ENCODE results near the gene FRMD3.
"Not testable (repeated sequence)": the region's sequence is repeated elsewhere in the genome, so short reads cannot be mapped to it uniquely, and the experiment has no call there.

FRMD3 gene

DNA sequence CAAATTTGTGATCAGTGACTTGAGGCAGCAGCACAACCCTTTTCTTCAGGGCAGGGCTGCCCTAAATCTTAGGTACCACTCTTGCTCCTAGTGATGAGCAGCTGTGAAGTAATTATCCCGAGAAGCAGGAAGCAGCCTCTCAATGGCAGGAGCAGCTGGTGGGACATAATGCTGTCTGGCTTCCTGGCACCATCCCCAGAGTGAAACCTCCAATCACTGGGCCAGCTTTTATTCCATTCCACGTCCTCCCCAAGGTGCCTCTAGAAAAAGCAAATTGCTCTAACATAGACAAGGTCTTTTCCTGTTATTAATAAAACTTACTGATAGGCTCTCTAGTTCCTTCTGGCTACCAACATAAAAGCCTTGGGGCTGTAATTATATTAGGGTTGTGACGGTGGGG, 154.0 kb downstream of the FRMD3 start:
- peak; percentile 91 for DNase-seq

DNA sequence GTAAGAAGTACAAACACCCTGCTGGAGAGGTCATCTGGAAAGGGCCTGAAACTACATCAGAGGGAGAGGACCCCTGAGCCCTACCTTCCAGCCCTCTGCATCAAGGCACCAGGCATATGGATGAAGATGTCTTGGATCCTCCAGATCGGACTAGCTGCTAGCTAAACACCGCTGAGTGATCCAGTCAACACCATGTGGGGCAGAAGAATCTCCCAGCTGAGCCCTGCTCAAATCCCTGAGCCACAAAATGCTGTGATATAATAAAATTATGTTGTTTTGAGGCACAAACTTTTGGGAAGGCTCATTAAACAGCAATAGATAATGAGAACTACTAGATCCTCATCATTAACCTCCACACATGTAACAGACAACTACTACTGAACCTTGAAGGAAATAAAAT, 155.2 kb downstream of the FRMD3 start:
- DNase-seq = no peak

DNA sequence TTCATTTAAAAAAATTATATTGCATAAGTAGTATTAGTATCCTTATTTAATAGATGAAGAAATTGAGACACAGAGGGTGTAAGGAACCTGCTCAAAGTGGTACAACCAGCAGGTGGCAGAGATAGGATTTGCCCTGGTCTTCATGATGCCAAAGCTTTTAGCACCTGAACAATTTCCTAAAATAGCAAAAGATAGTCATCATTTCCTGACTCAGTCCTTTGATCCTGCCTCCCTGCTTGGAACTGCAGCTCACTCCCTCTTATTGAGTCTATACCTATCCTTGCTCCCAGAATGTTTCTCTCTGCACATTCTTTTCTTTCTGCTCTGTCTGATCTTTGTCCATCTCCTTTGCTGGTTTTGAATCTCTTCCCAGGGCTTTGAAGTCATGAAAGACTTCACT, 155.8 kb downstream of the FRMD3 start:
- DNase-seq = no peak

DNA sequence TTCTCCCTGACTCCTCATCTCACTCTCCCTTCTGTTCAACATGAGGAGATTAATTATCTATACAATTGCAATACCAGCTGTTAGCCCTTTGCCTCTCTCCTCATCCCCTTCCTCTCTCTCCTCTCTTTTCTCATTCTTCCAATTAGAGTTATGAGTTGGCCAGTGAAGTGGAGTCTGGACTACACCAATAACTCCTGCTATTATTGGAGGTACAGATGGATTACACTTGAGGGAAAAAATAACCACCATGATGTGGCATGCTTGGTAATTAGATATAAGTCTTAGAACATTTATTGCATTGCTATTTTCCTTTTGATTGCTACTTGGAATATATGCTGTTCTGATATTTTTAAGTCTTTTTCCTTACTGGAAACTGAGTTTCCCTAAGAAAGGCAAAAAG, 159.2 kb downstream of the FRMD3 start:
- peak; percentile 12 for DNase-seq

DNA sequence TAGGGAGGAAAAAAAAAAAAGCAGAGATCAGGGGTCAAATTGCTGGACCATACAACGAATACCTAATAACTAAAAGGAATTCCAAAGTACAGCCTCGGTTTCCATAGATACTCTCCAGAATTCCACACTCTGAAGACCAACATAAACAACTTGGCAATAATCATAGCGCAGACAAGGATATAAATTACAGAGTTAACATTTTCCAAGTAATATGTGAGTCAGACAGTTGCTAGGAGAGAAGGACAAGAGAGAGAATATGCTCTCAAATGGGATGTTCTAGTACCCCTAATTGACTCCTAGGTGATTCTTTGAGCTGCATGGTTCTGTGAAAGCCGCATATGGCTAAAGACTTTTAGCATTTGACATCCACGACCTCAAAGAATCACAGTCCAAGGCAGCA, 165.2 kb downstream of the FRMD3 start:
- no peak for DNase-seq

DNA sequence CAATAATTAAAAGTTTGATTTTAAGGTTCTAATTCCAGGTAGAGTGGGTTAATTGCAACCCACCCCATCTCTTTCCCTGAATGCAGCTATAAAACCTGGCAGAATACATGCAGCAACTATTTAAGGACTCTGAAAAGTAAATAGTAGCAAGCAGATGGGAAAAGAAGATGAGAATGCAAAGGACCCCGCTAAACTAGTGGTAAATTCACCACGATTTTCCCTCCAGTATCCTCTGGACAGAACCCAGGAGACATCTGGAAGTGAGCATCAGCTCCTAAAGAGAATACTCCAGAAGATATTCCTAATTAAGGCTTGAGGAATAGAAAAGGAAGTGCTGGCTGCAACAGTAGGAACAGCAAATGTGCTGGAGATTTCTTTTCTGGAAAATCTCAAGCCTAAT, 170.9 kb downstream of the FRMD3 start:
- DNase-seq = no peak

DNA sequence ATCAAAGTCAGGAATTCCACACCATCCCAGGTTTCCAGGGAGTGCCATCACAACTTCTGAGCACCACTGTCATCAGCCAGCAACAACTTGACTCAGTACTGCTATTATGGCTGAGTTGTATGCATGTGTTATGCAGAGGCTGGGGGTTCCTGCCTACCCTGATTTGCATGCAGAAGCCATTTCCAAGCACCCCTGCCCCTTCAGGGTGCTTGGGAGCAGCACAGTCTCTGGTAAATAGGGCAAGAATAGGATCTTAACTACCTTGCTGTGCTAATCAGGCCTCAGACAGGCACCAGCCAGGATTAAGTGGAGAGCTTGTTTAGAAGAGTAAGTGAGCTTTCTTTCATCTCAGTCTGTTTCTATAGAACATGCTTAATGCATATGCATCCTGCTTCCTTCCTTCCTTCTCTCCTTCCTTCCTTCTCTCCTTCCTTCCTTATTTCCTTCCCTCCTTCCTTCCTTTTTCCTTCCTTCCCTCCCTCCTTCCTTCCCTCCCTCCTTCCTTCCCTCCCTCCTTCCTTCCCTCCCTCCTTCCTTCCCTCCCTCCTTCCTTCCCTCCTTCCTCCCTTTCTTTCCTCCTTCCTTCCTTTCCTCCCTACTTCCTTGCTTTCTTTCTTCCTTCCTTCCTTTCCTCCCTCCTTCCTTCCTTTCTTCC, 175.7 kb downstream of the FRMD3 start:
- no peak for DNase-seq

DNA sequence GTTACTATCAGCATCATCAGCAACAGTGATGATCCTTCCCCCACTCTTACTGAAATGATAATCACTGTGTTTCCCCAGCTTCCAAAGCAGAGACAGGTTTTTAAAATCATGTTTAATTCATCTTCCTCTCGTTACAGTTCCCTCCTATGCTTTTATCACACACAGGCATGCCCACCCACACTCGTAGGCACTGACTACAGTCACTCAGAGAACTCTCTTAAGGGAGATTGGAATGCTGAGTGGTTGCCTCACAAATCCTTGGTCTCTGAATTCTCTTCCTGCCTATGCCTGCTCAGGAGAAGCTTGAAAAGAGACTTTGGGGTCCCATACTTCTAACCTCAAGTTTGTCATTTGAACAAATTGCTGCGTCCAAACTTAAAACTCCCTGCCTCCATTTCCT, 179.2 kb downstream of the FRMD3 start:
- no peak for DNase-seq

DNA sequence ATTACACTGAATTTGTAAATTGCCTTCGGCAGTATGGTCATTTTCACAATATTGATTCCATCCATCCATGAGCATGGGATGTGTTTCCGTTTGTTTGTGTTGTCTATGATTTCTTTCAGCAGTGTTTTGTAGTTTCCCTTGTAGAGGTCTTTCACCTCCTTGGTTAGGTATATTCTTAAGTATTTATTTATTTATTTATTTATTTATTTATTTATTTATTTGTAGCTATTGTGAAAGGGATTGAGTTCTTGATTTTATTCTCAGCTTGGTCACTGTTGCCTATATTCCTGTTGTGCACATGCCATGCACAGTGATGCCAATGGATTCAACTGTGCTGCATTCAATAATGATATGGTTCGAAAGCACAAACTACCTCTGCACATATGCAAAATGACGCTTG, 179.7 kb downstream of the FRMD3 start:
- not testable (repeated sequence) for DNase-seq

DNA sequence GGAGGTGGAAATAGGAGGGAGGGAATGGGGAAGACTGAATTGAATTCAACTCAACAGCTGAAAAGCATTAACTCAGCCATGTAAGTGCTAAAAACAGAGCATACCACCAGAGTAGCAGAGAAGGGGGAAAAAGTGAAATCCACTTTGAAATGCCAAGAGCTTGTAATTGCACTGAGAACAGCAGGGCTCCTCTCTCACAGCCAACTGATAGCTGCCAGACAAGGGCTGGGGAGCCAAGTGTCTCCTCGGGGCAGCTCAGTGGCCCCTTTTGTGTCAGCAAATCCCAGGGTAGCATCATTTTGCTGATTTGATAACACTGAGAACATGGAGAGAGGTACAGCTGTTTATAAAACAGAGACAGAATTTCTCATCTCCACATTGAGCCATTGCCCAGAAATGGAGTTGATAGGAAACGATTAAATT, 182.5 kb downstream of the FRMD3 start:
- no peak for DNase-seq

DNA sequence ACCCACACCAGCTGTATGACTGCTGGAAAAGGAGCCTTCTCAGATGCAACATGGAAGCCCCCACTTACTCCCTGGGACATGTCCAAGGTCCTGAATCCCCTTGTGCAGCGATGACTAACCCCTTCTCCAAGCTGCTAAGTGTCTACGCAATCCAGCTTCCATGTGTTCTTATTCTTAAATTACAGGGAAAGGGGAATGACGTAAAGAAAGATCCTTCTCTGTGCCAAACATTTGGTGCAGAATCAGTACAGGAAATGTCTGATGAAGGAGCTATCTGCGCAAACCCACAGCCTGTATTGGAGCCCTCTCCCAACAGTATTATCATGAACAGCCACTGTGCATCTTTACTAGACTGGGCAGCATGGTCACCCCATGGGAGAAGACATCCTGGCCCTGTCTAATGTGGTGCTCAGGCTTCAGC, 183.2 kb downstream of the FRMD3 start:
- DNase-seq = no peak

DNA sequence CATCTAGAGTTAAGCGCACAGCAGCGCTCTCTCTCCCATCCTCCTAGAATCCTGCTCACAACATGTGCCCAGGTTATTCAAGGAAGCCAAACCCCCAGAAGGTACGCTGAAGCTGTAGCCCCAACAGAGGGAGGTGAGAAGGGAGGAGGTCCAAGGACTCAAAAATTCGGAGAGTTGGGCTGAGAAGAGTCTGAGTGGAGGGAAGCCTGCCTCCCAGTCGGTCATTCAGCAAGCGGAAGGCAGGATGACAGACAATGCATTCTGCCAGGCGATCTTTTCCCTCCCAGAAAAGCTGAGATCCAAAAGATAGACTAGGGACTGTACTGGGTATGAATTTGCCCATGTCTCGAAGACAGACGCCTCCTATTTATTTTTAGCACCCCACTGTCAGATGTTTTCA, 189.2 kb downstream of the FRMD3 start:
- DNase-seq = no peak

DNA sequence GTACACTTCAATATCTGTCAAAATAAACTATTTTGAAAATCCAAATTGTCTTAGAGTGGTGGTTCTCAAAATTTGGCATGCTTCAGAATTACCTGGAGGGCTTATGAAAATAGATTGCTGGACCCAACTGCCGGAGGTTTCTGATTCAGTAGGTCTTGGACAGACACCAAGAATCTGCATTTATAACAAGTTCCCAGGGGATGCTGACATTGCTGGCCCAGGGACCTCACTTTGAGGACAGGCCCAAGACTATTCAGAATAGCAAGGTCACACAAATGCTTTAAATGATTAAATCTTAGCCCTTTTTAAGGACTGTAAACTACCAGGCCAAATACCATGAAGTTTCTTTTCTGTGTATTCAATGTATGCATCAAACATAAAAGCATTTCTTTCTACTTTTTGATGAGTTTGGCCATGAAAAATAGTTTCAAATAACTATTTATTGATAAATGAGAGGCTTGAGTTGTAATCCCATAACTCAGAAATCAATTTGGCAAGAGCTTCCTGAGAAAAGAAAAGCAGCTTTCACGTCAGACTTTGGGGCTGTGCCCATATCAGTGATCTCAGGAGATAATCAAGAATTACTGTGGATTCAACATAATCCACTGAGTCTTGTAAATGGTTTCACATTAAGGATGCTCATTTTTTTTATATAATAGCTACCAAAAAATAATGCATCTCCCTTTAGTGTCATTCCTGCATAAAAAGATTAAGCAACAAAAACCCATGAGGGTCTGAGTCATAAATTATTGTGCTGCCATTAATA, 191.4 kb downstream of the FRMD3 start:
- peak; percentile 2 for DNase-seq

DNA sequence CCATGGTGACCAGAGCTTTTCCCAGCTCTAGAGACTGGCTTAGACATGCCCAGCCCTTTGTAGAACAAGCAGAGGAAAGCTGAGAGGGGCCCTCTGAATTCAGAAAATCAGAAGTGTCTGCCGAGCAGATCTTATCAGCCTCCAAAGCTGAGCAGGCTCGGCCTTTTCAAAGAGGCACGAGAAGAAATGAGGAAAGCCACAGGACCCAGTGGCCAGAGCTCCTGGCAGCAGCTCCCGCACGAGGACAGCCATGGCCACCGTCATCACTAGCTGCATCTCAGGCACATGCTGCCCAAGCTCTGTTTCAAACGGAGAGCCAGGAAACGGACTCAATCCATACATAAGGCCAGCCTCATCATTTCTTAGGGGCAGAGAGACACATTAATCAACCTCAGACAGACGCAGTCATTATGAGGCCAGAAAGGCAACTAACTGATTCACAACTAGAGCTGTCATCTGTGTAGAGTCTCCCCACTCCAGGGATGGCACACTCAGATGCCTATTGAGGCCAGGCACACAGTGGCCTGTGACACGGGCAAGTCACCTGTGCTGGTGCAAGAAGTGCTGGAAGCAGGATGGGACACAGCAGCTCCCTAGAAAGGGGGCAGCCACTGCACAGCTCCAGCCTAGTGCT, 194.7 kb downstream of the FRMD3 start:
- no peak for DNase-seq

DNA sequence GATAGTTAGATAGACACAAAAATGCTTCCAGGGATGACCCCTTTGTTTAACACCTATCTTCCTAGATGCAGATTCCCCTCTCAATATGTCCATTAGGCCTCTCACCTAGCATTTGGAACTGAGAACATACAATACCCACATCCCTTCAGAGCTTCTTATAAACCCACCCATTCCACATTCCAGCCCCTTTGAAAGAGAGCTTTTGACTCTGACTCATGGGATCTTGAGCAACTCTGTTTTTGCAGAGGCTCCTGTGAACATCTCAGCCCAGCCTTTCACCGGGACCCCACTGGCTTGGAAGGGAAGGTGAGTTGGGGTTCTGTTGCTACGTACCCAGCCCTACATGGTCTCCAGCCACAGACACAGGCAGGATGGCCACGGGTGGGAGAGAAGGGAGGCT, 195.5 kb downstream of the FRMD3 start:
- DNase-seq = no peak

DNA sequence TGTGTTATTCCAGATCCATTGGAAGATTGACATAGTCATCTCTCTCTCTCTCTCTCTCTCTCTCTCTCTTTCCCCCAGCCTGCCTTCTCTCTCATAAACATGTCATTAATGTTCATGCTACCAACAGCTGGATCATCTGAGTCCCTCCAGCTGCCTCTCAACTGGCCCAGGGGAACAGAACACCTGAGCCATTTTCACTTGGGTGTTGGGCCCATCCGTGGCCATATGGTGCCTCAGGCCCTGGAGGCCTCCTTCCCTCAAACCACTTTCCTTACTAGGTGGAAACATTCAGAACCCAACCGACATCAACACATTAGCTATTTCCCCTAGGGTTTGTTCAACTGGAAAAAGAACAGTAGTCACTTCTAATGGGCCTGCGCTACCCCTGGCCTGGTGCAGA, 196.2 kb downstream of the FRMD3 start:
- no peak for DNase-seq

DNA sequence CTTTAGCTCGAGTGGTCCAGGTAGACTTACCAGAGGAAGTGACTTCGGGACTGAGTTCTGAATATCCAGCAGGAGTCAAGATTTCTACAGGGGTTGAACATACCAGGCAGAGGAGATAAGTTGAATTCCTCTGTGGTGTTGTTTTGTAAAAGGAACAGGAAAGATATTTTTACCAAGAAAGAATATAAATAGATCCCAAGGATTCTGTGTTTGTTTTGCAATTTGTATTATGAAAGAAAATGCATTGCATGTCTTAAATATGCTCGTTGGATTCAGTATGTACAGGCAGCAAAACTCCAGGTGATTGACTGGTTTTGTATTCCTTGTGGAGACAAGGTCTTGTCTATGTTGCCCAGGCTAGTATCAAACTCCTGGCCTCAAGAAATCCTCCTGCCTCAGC, 197.8 kb downstream of the FRMD3 start:
- DNase-seq = no peak

DNA sequence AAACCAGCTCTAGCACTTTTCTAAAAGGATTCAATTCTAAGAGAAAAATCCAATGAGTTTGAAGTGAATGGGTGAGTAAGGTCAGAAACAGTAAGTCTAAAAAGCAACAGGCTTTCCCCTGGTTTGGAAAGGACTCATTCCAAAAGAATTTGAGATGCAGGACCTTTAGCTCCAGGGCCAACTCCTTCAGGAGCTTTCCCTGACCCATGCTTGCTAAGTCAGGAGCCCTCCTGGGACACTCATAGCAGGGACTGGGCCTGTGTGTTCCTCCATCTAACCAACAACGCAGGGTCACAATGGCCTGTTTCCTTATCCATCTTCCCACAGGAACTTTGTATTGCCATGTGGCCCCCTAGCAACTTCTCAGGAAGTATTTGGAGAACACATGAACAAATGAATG, 198.8 kb downstream of the FRMD3 start:
- DNase-seq = no peak

DNA sequence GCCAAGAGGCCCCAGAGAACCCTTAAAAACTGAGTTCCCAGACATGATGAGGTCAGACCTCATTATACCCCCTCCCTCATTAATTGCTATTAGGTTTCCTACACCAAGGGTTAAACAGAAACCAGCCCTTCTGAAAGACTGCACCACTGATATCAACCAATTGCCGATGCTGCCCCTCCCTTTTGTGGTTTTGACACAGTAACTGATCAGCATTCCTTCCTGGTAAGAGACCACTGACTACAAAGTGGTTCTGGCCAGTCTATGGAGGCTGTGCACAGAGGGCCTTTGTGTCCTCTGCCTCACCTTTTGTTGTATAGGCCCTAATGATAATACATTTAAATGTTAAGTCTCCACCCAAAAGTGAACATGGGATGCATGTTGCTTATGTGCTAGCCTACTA, 201.5 kb downstream of the FRMD3 start:
- DNase-seq = no peak

DNA sequence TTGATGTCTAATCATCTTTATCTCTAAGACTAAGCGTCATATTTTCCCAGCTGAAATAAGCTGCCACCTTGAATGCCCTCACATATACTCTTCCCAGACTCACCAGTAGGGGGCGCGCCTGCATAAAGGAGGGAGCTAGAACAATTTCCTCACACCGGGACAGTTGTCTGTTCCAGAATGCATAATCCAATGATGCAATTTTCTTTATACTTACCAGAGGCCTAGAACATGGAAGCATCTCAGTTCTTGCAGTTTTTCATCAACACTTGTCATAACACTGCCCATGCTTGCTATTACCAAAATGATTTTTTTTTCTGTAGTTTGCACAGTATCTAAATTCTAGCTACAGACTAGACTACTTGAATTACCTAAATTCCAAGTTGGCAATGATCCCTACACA, 203.9 kb downstream of the FRMD3 start:
- peak; percentile 61 for DNase-seq

DNA sequence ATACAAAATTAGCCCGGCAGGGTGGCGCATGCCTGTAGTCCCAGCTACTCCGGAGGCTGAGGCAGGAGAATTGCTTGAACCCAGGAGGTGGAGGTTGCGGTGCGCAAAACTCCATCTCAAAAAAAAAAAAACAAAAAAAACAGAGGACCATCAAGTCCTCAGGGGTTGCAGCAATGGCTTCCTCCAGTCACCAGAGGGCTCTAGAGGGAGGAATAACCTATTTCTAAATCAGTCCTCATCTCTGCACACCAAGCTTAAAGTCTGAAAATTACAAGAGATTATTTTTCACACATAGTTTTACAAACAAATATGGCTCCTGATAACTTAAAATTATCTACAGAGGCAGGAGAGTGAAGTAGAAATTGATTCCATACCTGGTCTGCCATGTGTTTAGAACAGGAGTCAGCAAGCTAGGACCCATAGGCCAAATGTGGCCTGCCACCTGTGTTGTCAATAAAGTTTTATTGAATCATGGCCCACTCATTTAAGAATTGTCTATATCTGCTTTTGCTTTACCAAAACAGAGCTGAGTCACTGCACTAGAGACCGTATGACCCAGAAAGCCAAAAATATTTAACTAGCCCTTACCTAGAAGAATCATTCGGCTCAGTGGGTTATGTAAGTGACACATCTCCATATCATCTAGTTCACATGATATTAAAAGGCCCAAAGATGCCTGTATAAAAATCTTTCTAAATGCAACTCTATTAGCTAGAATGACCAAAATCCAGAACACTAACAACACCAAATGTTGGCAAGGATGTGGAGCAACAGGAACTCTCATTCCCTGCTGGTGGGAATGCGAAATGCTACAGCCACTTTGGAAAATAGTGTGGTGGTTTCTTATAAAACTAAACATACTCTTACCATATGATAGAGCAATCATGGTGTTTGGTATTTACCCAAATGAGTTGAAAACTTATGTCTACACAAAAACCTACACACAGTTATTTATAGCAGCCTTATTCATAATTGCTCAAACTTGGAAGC, 207.7 kb downstream of the FRMD3 start:
- DNase-seq = no peak

DNA sequence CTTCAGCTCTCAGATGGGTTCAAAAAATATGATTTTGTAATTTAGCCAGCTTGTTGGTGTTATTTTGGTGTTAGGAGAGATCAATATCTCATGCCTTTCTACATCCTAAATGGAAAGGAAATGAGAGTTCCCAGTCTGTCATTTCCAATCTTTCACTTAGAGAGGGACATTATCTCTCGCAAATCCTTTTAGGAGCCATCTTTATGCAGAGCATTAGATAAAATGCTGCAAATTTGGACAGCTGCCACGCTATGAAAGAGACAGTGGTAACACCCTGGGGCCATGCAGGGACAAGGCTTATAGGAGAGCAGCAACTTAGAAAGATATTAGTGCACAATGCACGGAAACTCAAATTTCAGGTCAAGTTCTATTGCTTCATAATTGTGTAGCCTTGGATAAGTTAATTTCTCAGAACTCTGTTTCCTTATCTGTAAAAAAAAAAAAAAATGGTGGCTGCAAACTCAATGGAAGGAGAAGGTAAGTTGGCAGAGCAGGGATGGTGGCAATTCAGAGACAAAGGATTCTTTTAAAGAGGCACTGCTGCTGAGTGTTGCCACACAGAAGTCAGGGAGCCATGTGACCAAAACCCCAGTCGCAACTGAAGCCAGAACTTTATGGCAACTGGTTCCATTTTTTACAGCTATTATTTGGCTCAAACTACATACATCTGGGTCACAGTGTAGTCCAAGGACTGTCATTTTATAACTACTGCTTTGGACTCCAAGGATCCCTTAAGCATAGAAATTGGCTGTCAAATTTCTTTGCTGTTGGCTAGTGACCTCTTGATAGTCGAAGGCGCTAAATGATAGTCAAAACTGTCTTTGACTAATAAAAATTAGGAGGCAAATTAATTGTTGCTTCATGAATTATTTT, 210.2 kb downstream of the FRMD3 start:
- no peak for DNase-seq

Data from NCI-H1092 (cell line).